Osteoblast (primary cell): ENCODE results near the gene FLII. TPM values are rescaled to one million over a fixed set of nuclear protein-coding genes. Genes with fewer than 3 reads are reported as not detected.
A peak's percentile ranks its signal among the peaks of the same experiment; 100 is the strongest.

Experiments used
- DNase-seq: peaks from one replicate; pipeline ENCODE4 v3.0.0; 2011; ENCODE audit warnings: low spot score, mixed read lengths; ENCODE audit not compliant: insufficient read length; ENCODE audit errors: missing footprints
- H2AFZ ChIP-seq: 2 replicates; pipeline ENCODE4 v1.6.0; 2011; ENCODE audit warnings: mild to moderate bottlenecking, low read length
- H3K27ac ChIP-seq: 2 replicates; pipeline ENCODE4 v1.5.1; 2011; ENCODE audit warnings: mild to moderate bottlenecking, low read depth, low read length, moderate library complexity
- H3K27me3 ChIP-seq: 2 replicates; pipeline ENCODE4 v1.6.0; 2012; ENCODE audit warnings: mild to moderate bottlenecking, control low read depth, inconsistent platforms, low read length, moderate library complexity; ENCODE audit not compliant: insufficient read depth
- H3K36me3 ChIP-seq: 2 replicates; pipeline ENCODE4 v1.5.1; 2011; ENCODE audit warnings: mild to moderate bottlenecking, low read length, control low read depth, moderate library complexity; ENCODE audit not compliant: insufficient read depth
- H3K4me1 ChIP-seq: 2 replicates; pipeline ENCODE4 v1.5.1; 2011; ENCODE audit warnings: mild to moderate bottlenecking, low read length, control low read depth, moderate library complexity; ENCODE audit not compliant: insufficient read depth
- H3K4me2 ChIP-seq: 2 replicates; pipeline ENCODE4 v1.6.0; 2011; ENCODE audit warnings: mild to moderate bottlenecking, low read length; ENCODE audit not compliant: insufficient read depth
- H3K4me3 ChIP-seq: fragments of 200-600 bp; sonication (generic); 3 replicates; pipeline ENCODE4 v1.5.1; 2012; ENCODE audit warnings: mild to moderate bottlenecking, low read length, inconsistent platforms; ENCODE audit not compliant: insufficient read depth
- H3K79me2 ChIP-seq: 2 replicates; pipeline ENCODE4 v1.6.0; 2012; ENCODE audit warnings: mild to moderate bottlenecking, low read length, control low read depth, inconsistent platforms; ENCODE audit not compliant: insufficient read depth
- H3K9me3 ChIP-seq: 2 replicates; pipeline ENCODE4 v1.5.1; 2011; ENCODE audit warnings: low read depth, low read length, control low read depth
- H4K20me1 ChIP-seq: 2 replicates; pipeline ENCODE4 v1.6.0; 2012; ENCODE audit warnings: mild to moderate bottlenecking, low read length, control low read depth; ENCODE audit not compliant: insufficient read depth
- total RNA-seq: library from RNA; depleted of rRNA; stranded (reverse); fragments of >200 nt; gene quantifications from 2 replicates; pipeline ENCODE4 v1.2.3, GENCODE V29; 2012
- TF ChIP-seq, protein P1 (sequence below): IDR thresholded peaks from 2 replicates; pipeline ENCODE4 v1.5.1; 2011; ENCODE audit warnings: mild to moderate bottlenecking, low read depth, low read length, moderate library complexity; ENCODE audit errors: extremely low read depth

Gene FLII
- total RNA-seq, 1 donor, result 212 TPM

DNA sequence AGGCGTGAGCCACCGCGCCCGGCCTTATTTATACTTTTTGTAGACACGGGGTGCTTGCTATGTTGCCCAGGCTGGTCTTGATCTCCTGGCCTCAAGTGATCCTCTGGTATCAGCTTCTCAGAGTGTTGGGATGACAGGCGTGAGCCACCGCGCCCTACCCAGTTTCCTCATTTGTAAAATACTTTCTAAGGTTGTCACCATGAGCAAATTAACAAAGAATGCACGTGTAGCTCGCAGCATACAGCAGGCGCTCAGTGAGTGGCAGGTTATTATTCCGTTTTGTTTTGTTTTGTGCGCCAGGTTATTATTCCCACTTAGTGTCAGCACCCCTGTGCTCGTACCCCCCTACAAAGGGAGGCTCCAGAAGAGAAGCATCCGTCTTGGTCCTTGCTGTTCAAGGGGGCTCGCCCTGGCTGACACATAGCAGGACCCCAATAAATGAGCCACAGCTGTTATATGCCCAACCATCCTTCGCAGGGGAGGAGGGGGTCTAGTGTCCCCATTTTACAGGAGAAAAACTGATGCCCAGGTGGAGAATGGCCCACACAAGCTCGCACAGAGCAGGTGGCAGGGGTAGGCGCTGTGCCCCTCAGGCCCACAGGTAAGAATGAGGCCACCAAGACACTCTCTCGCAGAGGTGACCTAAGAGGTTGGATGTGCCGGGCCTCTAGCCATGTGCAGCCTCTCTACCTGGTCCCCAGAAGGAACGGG, 1.2 kb upstream of the FLII start:
- Histone ChIP-seq H4K20me1 (peaks cover 36% of the 10 kb centered on the region), H3K79me2 (peaks cover 62% of the 10 kb centered on the region), H3K27ac (peak overlapping the region; percentile 82), H3K4me3 (peak overlapping the region; percentile 99), H3K4me1 (peaks cover 32% of the 10 kb centered on the region), H3K4me2 (peak overlapping the region; percentile 93), H3K36me3 (peaks cover 35% of the 10 kb centered on the region), H3K27me3 (no peaks in the 10 kb centered on the region), H3K9me3 (no peaks in the 10 kb centered on the region), H2AFZ (peak overlapping the region; percentile 75)
- DNase-seq, result no peak
- TF ChIP-seq, protein P1, sequence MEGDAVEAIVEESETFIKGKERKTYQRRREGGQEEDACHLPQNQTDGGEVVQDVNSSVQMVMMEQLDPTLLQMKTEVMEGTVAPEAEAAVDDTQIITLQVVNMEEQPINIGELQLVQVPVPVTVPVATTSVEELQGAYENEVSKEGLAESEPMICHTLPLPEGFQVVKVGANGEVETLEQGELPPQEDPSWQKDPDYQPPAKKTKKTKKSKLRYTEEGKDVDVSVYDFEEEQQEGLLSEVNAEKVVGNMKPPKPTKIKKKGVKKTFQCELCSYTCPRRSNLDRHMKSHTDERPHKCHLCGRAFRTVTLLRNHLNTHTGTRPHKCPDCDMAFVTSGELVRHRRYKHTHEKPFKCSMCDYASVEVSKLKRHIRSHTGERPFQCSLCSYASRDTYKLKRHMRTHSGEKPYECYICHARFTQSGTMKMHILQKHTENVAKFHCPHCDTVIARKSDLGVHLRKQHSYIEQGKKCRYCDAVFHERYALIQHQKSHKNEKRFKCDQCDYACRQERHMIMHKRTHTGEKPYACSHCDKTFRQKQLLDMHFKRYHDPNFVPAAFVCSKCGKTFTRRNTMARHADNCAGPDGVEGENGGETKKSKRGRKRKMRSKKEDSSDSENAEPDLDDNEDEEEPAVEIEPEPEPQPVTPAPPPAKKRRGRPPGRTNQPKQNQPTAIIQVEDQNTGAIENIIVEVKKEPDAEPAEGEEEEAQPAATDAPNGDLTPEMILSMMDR, result no peak

DNA sequence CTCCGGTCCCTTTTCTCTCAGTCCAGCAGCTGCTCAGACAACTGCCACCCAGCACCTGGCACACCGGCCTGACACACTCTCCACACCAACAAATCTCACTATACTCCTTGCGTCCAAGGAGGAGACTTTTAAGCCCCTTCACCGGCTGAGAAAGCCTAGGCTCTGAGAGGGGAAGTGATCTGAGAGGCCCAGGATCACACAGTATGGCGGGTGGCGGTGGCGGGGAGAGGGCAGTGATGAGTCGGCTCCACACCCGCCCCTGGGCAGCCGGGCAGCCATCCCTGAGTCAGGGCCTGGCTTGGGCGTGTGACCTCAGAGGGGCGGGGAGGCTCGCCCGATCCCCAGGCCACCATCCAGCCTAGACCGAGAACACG, 569 bp downstream of the FLII start:
- TF ChIP-seq, protein P1, result no peak
- DNase-seq, result peak; percentile 100
- peak overlapping the region; percentile 92 for H3K4me2 ChIP-seq
- no peaks in the 10 kb centered on the region for H3K27me3 ChIP-seq
- peaks cover 32% of the 10 kb centered on the region for H3K4me1 ChIP-seq
- peaks cover 37% of the 10 kb centered on the region for H3K36me3 ChIP-seq
- peaks cover 71% of the 10 kb centered on the region for H3K79me2 ChIP-seq
- H3K4me3 ChIP-seq, result peak overlapping the region; percentile 98
- H3K27ac ChIP-seq, result peak overlapping the region; percentile 86
- peaks cover 40% of the 10 kb centered on the region for H4K20me1 ChIP-seq
- no peaks in the 10 kb centered on the region for H3K9me3 ChIP-seq
- H2AFZ ChIP-seq, result peak overlapping the region; percentile 96

DNA sequence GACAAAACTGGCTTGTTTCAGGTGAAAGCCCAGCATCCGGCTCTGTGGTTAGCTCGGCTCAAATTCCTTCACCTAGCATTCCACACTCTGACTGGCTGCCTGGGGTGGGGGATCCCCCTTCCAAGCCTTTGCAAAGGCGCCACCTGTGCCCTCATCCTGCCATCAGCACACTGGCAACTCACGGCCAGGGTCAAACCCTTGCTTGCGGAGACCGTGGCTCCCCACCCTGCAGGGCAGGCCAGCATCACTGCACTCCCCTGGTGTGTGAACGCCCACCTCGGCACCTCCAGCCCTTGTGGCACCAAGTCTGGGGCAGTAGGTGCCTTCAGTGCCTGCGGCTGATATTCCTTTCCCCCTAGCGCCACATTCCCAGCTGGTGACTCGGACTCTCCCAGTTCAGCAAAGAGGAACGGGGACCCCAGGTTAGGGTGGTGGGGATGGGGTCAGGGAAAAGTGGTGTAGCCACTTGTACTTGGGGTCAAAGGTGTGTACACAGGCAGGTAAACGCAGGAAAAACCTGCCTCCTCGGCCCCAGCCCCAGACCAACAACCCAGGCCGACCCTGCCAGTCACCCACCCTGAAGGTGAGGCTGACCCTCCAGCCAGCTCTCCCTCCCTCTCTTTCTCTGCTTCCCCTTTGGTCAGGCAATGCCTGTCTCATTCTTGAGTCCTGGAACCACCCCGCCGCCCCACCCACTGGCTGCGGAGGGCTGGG, 1.1 kb downstream of the FLII start:
- peaks cover 68% of the 10 kb centered on the region for H3K79me2 ChIP-seq

DNA sequence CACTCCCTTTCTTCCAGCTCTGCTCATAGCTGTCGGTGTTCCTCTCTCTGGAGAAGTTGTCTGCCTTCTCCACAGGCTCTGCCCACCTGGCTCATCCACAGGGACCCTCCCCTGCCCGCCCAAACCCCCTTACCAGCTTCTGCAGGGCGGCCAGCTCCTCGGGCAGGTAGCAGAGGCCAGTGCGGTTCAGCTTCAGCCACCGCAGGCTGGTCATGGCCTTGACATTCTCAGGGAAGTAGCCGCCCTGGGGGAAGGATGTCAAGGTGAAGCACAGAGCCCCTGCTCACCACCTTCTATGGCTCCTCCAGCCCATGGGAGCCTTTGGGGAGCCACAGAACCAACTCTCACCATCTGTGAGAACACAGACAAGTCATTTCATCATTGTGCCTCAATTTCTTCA, 1.8 kb downstream of the FLII start:
- Histone ChIP-seq H3K79me2 (peaks cover 63% of the 10 kb centered on the region), H3K9me3 (no peaks in the 10 kb centered on the region), H3K27ac (peak overlapping the region; percentile 86), H3K4me2 (peak overlapping the region; percentile 92), H3K36me3 (peaks cover 49% of the 10 kb centered on the region), H3K27me3 (no peaks in the 10 kb centered on the region), H3K4me3 (peak overlapping the region; percentile 98), H3K4me1 (peaks cover 27% of the 10 kb centered on the region), H4K20me1 (peaks cover 33% of the 10 kb centered on the region), H2AFZ (no peak overlapping the region)
- DNase-seq, result no peak
- TF ChIP-seq, protein P1, result no peak

More for the DNA sequence above, 1.1 kb downstream of the FLII start:
- H2AFZ ChIP-seq, result peak overlapping the region; percentile 96
- H3K4me1 ChIP-seq, result peaks cover 32% of the 10 kb centered on the region
- H3K36me3 ChIP-seq, result peaks cover 42% of the 10 kb centered on the region
- H3K4me3 ChIP-seq, result peak overlapping the region; percentile 98
- peak; percentile 93 for DNase-seq
- H4K20me1 ChIP-seq, result peaks cover 36% of the 10 kb centered on the region
- H3K27ac ChIP-seq, result peak overlapping the region; percentile 86
- TF ChIP-seq, protein P1, result no peak
- H3K4me2 ChIP-seq, result peak overlapping the region; percentile 92
- H3K9me3 ChIP-seq, result no peaks in the 10 kb centered on the region
- no peaks in the 10 kb centered on the region for H3K27me3 ChIP-seq
